ENCODE measurements around the gene NTHL1.

- TF ChIP-seq CTCF (IDR thresholded peaks at IDR 0.05; ENCODE audit: low read depth, low read length, poor library complexity, severe bottlenecking) (no peak), EZH2phosphoT487 (IDR thresholded peaks at IDR 0.05; ENCODE audit: borderline replicate concordance, low read length) (no peak)
Observed at GRCh38 chr16:1998852-1999801, 48.5 kb downstream of the NTHL1 start.

Measured in DOHH2 (cell line).